SK-N-SH (cell line): ENCODE measurements around the gene PRDM15. TPM values are rescaled to one million over a fixed set of nuclear protein-coding genes. Genes with fewer than 3 reads are reported as not detected.

Source experiments
- CTCF ChIA-PET: fragments of 300-600, 350-600 bp; formaldehyde crosslinking; extraction: SDS; loops from one replicate; lab custom pipeline; 2021; lab: Yijun Ruan, JAX
- POLR2A ChIA-PET: fragments of 350-600 bp; sonication (Branson Sonifier 250); formaldehyde crosslinking; extraction: SDS; loops from one replicate; lab custom pipeline; 2020; ENCODE audit warnings: antibody characterized with exemption, inconsistent platforms; lab: Yijun Ruan, JAX
- DNase-seq: peaks from one replicate; pipeline ENCODE4 v3.0.0; 2012
- H2AFZ ChIP-seq: fragments of 200-600 bp; sonication (generic); 2 replicates; pipeline ENCODE4 v1.8.1; 2016; ENCODE audit warnings: antibody characterized with exemption, mild to moderate bottlenecking, low read depth
- H3F3A ChIP-seq: fragments of 200-600 bp; sonication (generic); replicated peaks from 2 replicates; pipeline ENCODE3; 2016; ENCODE audit warnings: antibody characterized with exemption, mild to moderate bottlenecking; ENCODE audit not compliant: insufficient read depth
- H3K27ac ChIP-seq, 2 experiments: fragments of 200-500 bp in 1 of 2; fragments of 200-600 bp in 1 of 2; sonication (Bioruptor generic) in 1 of 2; sonication (generic), shearing (Covaris generic) in 1 of 2; 2 replicates each; pipeline versions ENCODE4 v1.5.1 to v1.6.1; 2014 to 2016; ENCODE audit warnings: low read depth in 2 of 2, inconsistent platforms in 1 of 2, low read length in 1 of 2, mild to moderate bottlenecking in 1 of 2, mixed read lengths in 1 of 2
- H3K27me3 ChIP-seq: fragments of 200-600 bp; sonication (generic), shearing (Covaris generic); 2 replicates; pipeline ENCODE4 v1.6.1; 2016; ENCODE audit warnings: mixed run types; ENCODE audit not compliant: insufficient read depth
- H3K36me3 ChIP-seq, 2 experiments: fragments of 200-500 bp in 1 of 2; fragments of 200-600 bp in 1 of 2; sonication (Bioruptor generic) in 1 of 2; sonication (generic) in 1 of 2; replicated peaks in 1 of 2; 2 replicates each; pipeline versions ENCODE3 to v1.5.1; 2014 to 2016; ENCODE audit warnings: low read length in 1 of 2, mild to moderate bottlenecking in 1 of 2; ENCODE audit not compliant: insufficient read depth in 2 of 2, control insufficient read depth in 1 of 2
- H3K4me1 ChIP-seq, 2 experiments: fragments of 200-500 bp in 1 of 2; fragments of 200-600 bp in 1 of 2; sonication (Bioruptor generic) in 1 of 2; sonication (generic), shearing (Covaris generic) in 1 of 2; 2 replicates each; pipeline versions ENCODE4 v1.5.1 to v1.6.1; 2014 to 2016; ENCODE audit warnings: low read depth in 1 of 2, low read length in 1 of 2, mixed run types in 1 of 2; ENCODE audit not compliant: insufficient read depth in 2 of 2, control insufficient read depth in 1 of 2
- H3K4me2 ChIP-seq: fragments of 200-600 bp; sonication (generic), shearing (Covaris generic); 2 replicates; pipeline ENCODE4 v1.6.1; 2017; ENCODE audit warnings: mixed run types
- H3K4me3 ChIP-seq, 2 experiments: fragments of 200-500 bp in 1 of 2; fragments of 200-600 bp in 1 of 2; sonication (Bioruptor generic) in 1 of 2; sonication (generic), shearing (Covaris generic) in 1 of 2; 2 replicates each; pipeline versions ENCODE4 v1.5.1 to v1.8.1; 2014 to 2016; ENCODE audit warnings: low read depth in 2 of 2, inconsistent platforms in 1 of 2, low read length in 1 of 2, mild to moderate bottlenecking in 1 of 2, mixed read lengths in 1 of 2, moderate library complexity in 1 of 2
- H3K79me2 ChIP-seq: fragments of 200-600 bp; sonication (generic); 2 replicates; pipeline ENCODE4 v1.8.1; 2017; ENCODE audit warnings: mild to moderate bottlenecking; ENCODE audit not compliant: insufficient read depth
- H3K9ac ChIP-seq: fragments of 200-600 bp; sonication (generic); 2 replicates; pipeline ENCODE4 v1.6.1; 2017; ENCODE audit warnings: mixed run types
- H3K9me2 ChIP-seq: fragments of 200-600 bp; sonication (generic); 2 replicates; pipeline ENCODE4 v1.6.1; 2017; ENCODE audit warnings: mixed run types
- H3K9me3 ChIP-seq: fragments of 200-600 bp; sonication (generic); 2 replicates; pipeline ENCODE4 v1.6.1; 2017; ENCODE audit warnings: mixed run types, mild to moderate bottlenecking, moderate library complexity
- H4K20me1 ChIP-seq: fragments of 200-600 bp; sonication (generic); 2 replicates; pipeline ENCODE4 v1.6.1; 2017; ENCODE audit warnings: mild to moderate bottlenecking, mixed run types; ENCODE audit not compliant: insufficient read depth
- CHD2 ChIP-seq: fragments of 150-350 bp; IDR thresholded peaks from 2 replicates; pipeline ENCODE4 v1.6.1; 2018; ENCODE audit warnings: low read length; ENCODE audit not compliant: partially characterized antibody
- CTCF ChIP-seq: fragments of 200-600 bp; sonication (generic); IDR thresholded peaks from 2 replicates; pipeline ENCODE4 v1.6.1; 2017; ENCODE audit warnings: antibody characterized with exemption, mild to moderate bottlenecking, moderate library complexity
- ELF1 ChIP-seq: IDR thresholded peaks from 2 replicates; pipeline ENCODE4 v1.4.0; 2012
- EP300 ChIP-seq, 2 experiments: IDR thresholded peaks; 2 replicates each; pipeline versions ENCODE4 v1.4.0 to v1.6.1; 2012; ENCODE audit warnings: borderline replicate concordance in 1 of 2, low read depth in 1 of 2, low read length in 1 of 2
- EZH2phosphoT487 ChIP-seq: fragments of 200-600 bp; sonication (generic); IDR thresholded peaks from 2 replicates; pipeline ENCODE4 v1.6.1; 2017; ENCODE audit warnings: low read depth, mixed run types, mild to moderate bottlenecking, antibody characterized with exemption, moderate library complexity, borderline replicate concordance
- FOSL2 ChIP-seq: IDR thresholded peaks from 2 replicates; pipeline ENCODE4 v1.4.0; 2012; ENCODE audit warnings: low read depth, mild to moderate bottlenecking, moderate library complexity, borderline replicate concordance
- FOXJ3 ChIP-seq: sonication (generic); formaldehyde crosslinking; IDR thresholded peaks from 2 replicates; pipeline ENCODE4 v1.5.1; 2020; ENCODE audit warnings: mild to moderate bottlenecking, missing genetic modification reagents
- GABPA ChIP-seq: IDR thresholded peaks from 2 replicates; pipeline ENCODE4 v1.4.0; 2012; ENCODE audit warnings: low read depth, mild to moderate bottlenecking
- NRF1 ChIP-seq: IDR thresholded peaks from 2 replicates; pipeline ENCODE4 v1.6.1; 2012; ENCODE audit warnings: low read depth, mild to moderate bottlenecking, low read length
- RCOR1 ChIP-seq: fragments of 150-350 bp; IDR thresholded peaks from 2 replicates; pipeline ENCODE4 v1.6.1; 2017; ENCODE audit warnings: antibody characterized with exemption, low read length
- RFX5 ChIP-seq: IDR thresholded peaks from 2 replicates; pipeline ENCODE4 v1.6.1; 2012; ENCODE audit warnings: mild to moderate bottlenecking, improper control_type of control experiment, low read length
- RXRA ChIP-seq: IDR thresholded peaks from 2 replicates; pipeline ENCODE4 v1.4.0; 2012; ENCODE audit warnings: low read depth, mild to moderate bottlenecking, borderline replicate concordance
- SIN3A ChIP-seq: IDR thresholded peaks from 2 replicates; pipeline ENCODE4 v1.6.1; 2012; ENCODE audit warnings: low read depth, mild to moderate bottlenecking, low read length, moderate library complexity, borderline replicate concordance
- TCF12 ChIP-seq: IDR thresholded peaks from 2 replicates; pipeline ENCODE4 v1.4.0; 2012
- TEAD4 ChIP-seq: IDR thresholded peaks from 2 replicates; pipeline ENCODE4 v1.4.0; 2012; ENCODE audit warnings: mild to moderate bottlenecking, borderline replicate concordance; ENCODE audit not compliant: insufficient read depth
- USF1 ChIP-seq: IDR thresholded peaks from 2 replicates; pipeline ENCODE4 v1.4.0; 2012; ENCODE audit warnings: low read depth, borderline replicate concordance
- WGBS: methylation state at CpG from one replicate; pipeline ENCODE4 v1.1.6; 2017; ENCODE audit warnings: low lambda C conversion rate; 5-methylcytosine and 5-hydroxymethylcytosine counted together
- polyA plus RNA-seq, 3 experiments: library from polyadenylated mRNA; depleted of rRNA; stranded (reverse); fragments of >200 nt; gene quantifications; 2 replicates each; pipeline ENCODE4 v1.2.3, GENCODE V29; 2012
- TF ChIP-seq, protein P1 (sequence below): fragments of 150-350 bp; IDR thresholded peaks from 2 replicates; pipeline ENCODE4 v1.6.1; 2016; ENCODE audit warnings: mild to moderate bottlenecking, low read depth, low read length
- TF ChIP-seq, protein P2 (sequence below): IDR thresholded peaks from 2 replicates; pipeline ENCODE4; 2012

Gene PRDM15
- polyA plus RNA-seq, 1 of the 3 experiments (the other 2 are of a cell fraction), result 7.0 TPM

- H3K9ac ChIP-seq, result no peak overlapping the region
- 92% methylated on average over 3 of the region's 4 CpGs for WGBS
- H3K27me3 ChIP-seq, result no peaks in the 10 kb centered on the region
- H4K20me1 ChIP-seq, result no peaks in the 10 kb centered on the region
- H3K27ac ChIP-seq, result no peak overlapping the region
- no peak overlapping the region for H3K4me2 ChIP-seq
- H3K36me3 ChIP-seq, result no peaks in the 10 kb centered on the region
- no peaks in the 10 kb centered on the region for H3K9me2 ChIP-seq
- H3K9me3 ChIP-seq, result no peaks in the 10 kb centered on the region
- peaks cover 6% of the 10 kb centered on the region; the same call in 1 of the 2 replicates for H3K79me2 ChIP-seq
- H2AFZ ChIP-seq, result no peak overlapping the region
- H3F3A ChIP-seq, result no peaks in the 10 kb centered on the region
- H3K4me3 ChIP-seq, result no peak overlapping the region
- peaks cover 0 to 7% of the 10 kb centered on the region in 2 experiments; a peak in 2 of 4 replicates for H3K4me1 ChIP-seq
- CTCF ChIA-PET, result no interaction called here
- TF ChIP-seq NRF1 (no peak), RCOR1 (no peak), SIN3A (no peak), RFX5 (no peak), CTCF (no peak), GABPA (no peak), FOXJ3 (no peak), TEAD4 (no peak), CHD2 (no peak), ELF1 (no peak), RXRA (no peak), USF1 (no peak), EZH2phosphoT487 (no peak), EP300 (IDR thresholded peaks at IDR 0.05; ENCODE audit: borderline replicate concordance in 1 of 2, low read depth in 1 of 2, low read length in 1 of 2) (no peak), FOSL2 (no peak), TCF12 (no peak)
- TF ChIP-seq, protein P1, sequence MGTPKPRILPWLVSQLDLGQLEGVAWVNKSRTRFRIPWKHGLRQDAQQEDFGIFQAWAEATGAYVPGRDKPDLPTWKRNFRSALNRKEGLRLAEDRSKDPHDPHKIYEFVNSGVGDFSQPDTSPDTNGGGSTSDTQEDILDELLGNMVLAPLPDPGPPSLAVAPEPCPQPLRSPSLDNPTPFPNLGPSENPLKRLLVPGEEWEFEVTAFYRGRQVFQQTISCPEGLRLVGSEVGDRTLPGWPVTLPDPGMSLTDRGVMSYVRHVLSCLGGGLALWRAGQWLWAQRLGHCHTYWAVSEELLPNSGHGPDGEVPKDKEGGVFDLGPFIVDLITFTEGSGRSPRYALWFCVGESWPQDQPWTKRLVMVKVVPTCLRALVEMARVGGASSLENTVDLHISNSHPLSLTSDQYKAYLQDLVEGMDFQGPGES, result no peak
- TF ChIP-seq, protein P2, sequence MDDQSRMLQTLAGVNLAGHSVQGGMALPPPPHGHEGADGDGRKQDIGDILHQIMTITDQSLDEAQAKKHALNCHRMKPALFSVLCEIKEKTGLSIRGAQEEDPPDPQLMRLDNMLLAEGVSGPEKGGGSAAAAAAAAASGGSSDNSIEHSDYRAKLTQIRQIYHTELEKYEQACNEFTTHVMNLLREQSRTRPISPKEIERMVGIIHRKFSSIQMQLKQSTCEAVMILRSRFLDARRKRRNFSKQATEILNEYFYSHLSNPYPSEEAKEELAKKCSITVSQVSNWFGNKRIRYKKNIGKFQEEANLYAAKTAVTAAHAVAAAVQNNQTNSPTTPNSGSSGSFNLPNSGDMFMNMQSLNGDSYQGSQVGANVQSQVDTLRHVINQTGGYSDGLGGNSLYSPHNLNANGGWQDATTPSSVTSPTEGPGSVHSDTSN, result no peak
- DNase-seq, result no peak
- POLR2A ChIA-PET, result no interaction called here
Observed at GRCh38 chr21:41925767-41926116, 46.6 kb upstream of the PRDM15 start.
